K562 (cell line): Measurements from ENCODE around the gene ZMIZ1. TPM values are rescaled to one million over a fixed set of nuclear protein-coding genes. Genes with fewer than 3 reads are reported as not detected.

Experiments used
- ATAC-seq: fragments of 200-7000 bp; cut with Tn5 transposase; 3 replicates; pipeline ENCODE4 v1.9.1; 2020; ENCODE audit warnings: moderate library complexity
- BruUV-seq: library from RNA; stranded (reverse); fragments of 400-500 nt; replicated peaks from 2 replicates; lab custom pipeline; 2021; lab: Mats Ljungman, UMichigan
- CTCF ChIA-PET: fragments of 300-600 bp; formaldehyde crosslinking; extraction: SDS; loops from one replicate; lab custom pipeline; 2021; ENCODE audit warnings: low intra/inter-chr PET ratio; lab: Yijun Ruan, JAX
- POLR2A ChIA-PET: fragments of 300-600, 350-650 bp; sonication (Branson Sonifier 250); formaldehyde crosslinking; extraction: SDS; loops from one replicate; lab custom pipeline; 2021; ENCODE audit warnings: antibody characterized with exemption, inconsistent platforms; lab: Yijun Ruan, JAX
- DNase-seq, 4 experiments: peaks; one replicate each; pipeline versions ENCODE4 v3.0.0 to v3.0.0-alpha.2; 2011 to 2018; ENCODE audit warnings: low spot score in 3 of 4, mixed read lengths in 3 of 4; ENCODE audit errors: extremely low read depth in 1 of 4
- FAIRE-seq: peaks from 2 replicates; lab custom pipeline; 2011; peaks lifted over from hg19 to GRCh38; lab: Jason Lieb, UNC
- H2AFZ ChIP-seq: 2 replicates; pipeline ENCODE4 v1.6.0; 2011; ENCODE audit warnings: low read depth, low read length, control low read depth, inconsistent platforms
- H3K27ac ChIP-seq: fragments of 200-600 bp; 3 replicates; pipeline ENCODE4 v1.8.0; 2011; ENCODE audit warnings: low read depth, mild to moderate bottlenecking, control low read depth, inconsistent platforms, low read length, moderate library complexity, mixed read lengths; ENCODE audit errors: extremely low read depth
- H3K27me3 ChIP-seq, 2 experiments: fragments of 300-600 bp in 1 of 2; 2 replicates in 1 of 2; 3 replicates in 1 of 2; pipeline versions ENCODE4 v1.6.0 to v1.8.0; 2011; ENCODE audit warnings: inconsistent platforms in 2 of 2, low read length in 2 of 2, mild to moderate bottlenecking in 1 of 2, mixed read lengths in 1 of 2, moderate library complexity in 1 of 2; ENCODE audit not compliant: control insufficient read depth in 2 of 2, insufficient read depth in 2 of 2
- H3K36me3 ChIP-seq: fragments of 300-600 bp; 3 replicates; pipeline ENCODE4 v1.8.0; 2011; ENCODE audit warnings: mild to moderate bottlenecking, low read length, inconsistent platforms; ENCODE audit not compliant: control insufficient read depth, insufficient read depth
- H3K4me1 ChIP-seq, 2 experiments: fragments of 200-600 bp in 1 of 2; replicated peaks in 1 of 2; 2 replicates in 1 of 2; 3 replicates in 1 of 2; pipeline versions ENCODE4 v1.5.1 to v1.8.0; 2011; ENCODE audit warnings: inconsistent platforms in 2 of 2, low read length in 2 of 2, mild to moderate bottlenecking in 1 of 2, mixed read lengths in 1 of 2, moderate library complexity in 1 of 2; ENCODE audit not compliant: control insufficient read depth in 2 of 2, insufficient read depth in 2 of 2
- H3K4me2 ChIP-seq: 2 replicates; pipeline ENCODE4 v1.6.1; 2011; ENCODE audit warnings: low read length, control low read depth, inconsistent platforms, mixed read lengths; ENCODE audit not compliant: insufficient read depth
- H3K4me3 ChIP-seq: fragments of 200-600 bp; sonication (generic), shearing (Covaris generic); 2 replicates; pipeline ENCODE4 v1.5.1; 2016; ENCODE audit warnings: control low read depth, inconsistent platforms
- H3K79me2 ChIP-seq: fragments of 200-600 bp; 3 replicates; pipeline ENCODE4 v1.8.0; 2011; ENCODE audit warnings: low read length, inconsistent platforms; ENCODE audit not compliant: control insufficient read depth, insufficient read depth
- H3K9ac ChIP-seq, 2 experiments: 2 replicates each; pipeline versions ENCODE4 v1.6.0 to v1.6.1; 2011; ENCODE audit warnings: low read depth in 2 of 2, low read length in 2 of 2, control low read depth in 1 of 2, inconsistent platforms in 1 of 2, mild to moderate bottlenecking in 1 of 2, mixed read lengths in 1 of 2; ENCODE audit not compliant: insufficient read depth in 1 of 2
- H3K9me1 ChIP-seq: one replicate; pipeline ENCODE4 v1.6.0; 2011; ENCODE audit warnings: inconsistent platforms, mild to moderate bottlenecking, low read length, moderate library complexity; ENCODE audit not compliant: control insufficient read depth, insufficient read depth
- H3K9me3 ChIP-seq: replicated peaks from 2 replicates; pipeline ENCODE4 v1.5.1; 2011; ENCODE audit warnings: low read depth, low read length, inconsistent platforms; ENCODE audit not compliant: control insufficient read depth, insufficient read depth
- H4K20me1 ChIP-seq: replicated peaks from 2 replicates; pipeline ENCODE4 v1.6.1; 2011; ENCODE audit warnings: low read length, inconsistent platforms, mixed read lengths; ENCODE audit not compliant: control insufficient read depth, insufficient read depth
- CHD1 ChIP-seq: fragments of 200-600 bp; sonication (generic); IDR thresholded peaks from one replicate; pipeline ENCODE4 v1.6.1; 2012; ENCODE audit warnings: mild to moderate bottlenecking, moderate library complexity, low read length, inconsistent platforms
- POLR2G ChIP-seq: fragments of 200-400 bp; formaldehyde crosslinking; IDR thresholded peaks from 2 replicates; pipeline ENCODE4 v1.6.1; 2017; ENCODE audit warnings: low read depth, mild to moderate bottlenecking, antibody characterized with exemption, low read length, moderate library complexity
- RBM22 ChIP-seq: fragments of 200-400 bp; formaldehyde crosslinking; IDR thresholded peaks from 2 replicates; pipeline ENCODE4 v1.6.1; 2018; ENCODE audit warnings: low read length, low read depth; ENCODE audit not compliant: poor library complexity, severe bottlenecking
- RNF2 ChIP-seq: sonication (generic); IDR thresholded peaks from 2 replicates; pipeline ENCODE4 v1.6.1; 2016
- ZNF695 ChIP-seq: fragments of 450-650 bp; formaldehyde crosslinking; IDR thresholded peaks from 2 replicates; pipeline ENCODE4 v1.4.0; 2020; ENCODE audit warnings: mild to moderate bottlenecking, moderate library complexity
- WGBS: fragments of 100-300 bp; shearing (Covaris generic); methylation state at CpG from one replicate; pipeline ENCODE4 v1.1.6; 2016; ENCODE audit warnings: low coverage, mixed read lengths; ENCODE audit not compliant: insufficient coverage; ENCODE audit errors: missing lambda C conversion rate; 5-methylcytosine and 5-hydroxymethylcytosine counted together
- in situ Hi-C: fragments of 300-500 bp; cut with MboI; formaldehyde crosslinking; loops from 4 replicates; pipeline ENCODE4 v1.15.0; 2018; ENCODE audit warnings: inconsistent platforms, mixed read lengths
- intact Hi-C: fragments of 100-400 bp; cut with micrococcal nuclease; formaldehyde crosslinking; loops from 2 replicates; pipeline ENCODE4 v1.14.2; 2022
- polyA plus RNA-seq, 8 experiments: library from polyadenylated mRNA; depleted of rRNA in 4 of 8; stranded (reverse) in 5 of 8; unstranded in 3 of 8; fragments of >200 nt; fragmentation: Nextera tagmentation in 2 of 8; fragmentation: Illumina TruSeq in 1 of 8; extraction: Ambion mirVana in 2 of 8; extraction: Trizol in 1 of 8; gene quantifications; 2 replicates each; pipeline versions ENCODE4 v1.2.1 to v1.2.3, GENCODE V29; 2011 to 2014; ENCODE audit warnings: inconsistent platforms in 1 of 8, missing spikeins in 1 of 8
- total RNA-seq, 7 experiments: library from RNA; depleted of rRNA in 6 of 7; stranded (reverse); fragments of >200 nt in 6 of 7; fragmentation: Illumina TruSeq in 2 of 7; extraction: Trizol in 2 of 7; gene quantifications; 2 replicates each; pipeline versions ENCODE4 v1.2.1 to v1.2.3, GENCODE V29; 2011 to 2021; ENCODE audit warnings: low replicate concordance in 1 of 7
- TF ChIP-seq, protein P1 (sequence below): fragments of 450-650 bp; formaldehyde crosslinking; IDR thresholded peaks from 2 replicates; pipeline ENCODE4 v1.4.0; 2022; ENCODE audit warnings: missing genetic modification characterization
- TF ChIP-seq, protein P2 (sequence below): fragments of 250-450 bp; sonication (Bioruptor Pico); IDR thresholded peaks from 2 replicates; pipeline ENCODE4 v1.4.0; 2020; ENCODE audit warnings: mild to moderate bottlenecking, moderate library complexity

Gene ZMIZ1
- total and polyA plus RNA-seq, 9 of the 15 experiments (the other 6 are each of a cell fraction or from before 2014, with no cell fraction given): 1.0 to 37.3 (median 4.3) TPM

DNA sequence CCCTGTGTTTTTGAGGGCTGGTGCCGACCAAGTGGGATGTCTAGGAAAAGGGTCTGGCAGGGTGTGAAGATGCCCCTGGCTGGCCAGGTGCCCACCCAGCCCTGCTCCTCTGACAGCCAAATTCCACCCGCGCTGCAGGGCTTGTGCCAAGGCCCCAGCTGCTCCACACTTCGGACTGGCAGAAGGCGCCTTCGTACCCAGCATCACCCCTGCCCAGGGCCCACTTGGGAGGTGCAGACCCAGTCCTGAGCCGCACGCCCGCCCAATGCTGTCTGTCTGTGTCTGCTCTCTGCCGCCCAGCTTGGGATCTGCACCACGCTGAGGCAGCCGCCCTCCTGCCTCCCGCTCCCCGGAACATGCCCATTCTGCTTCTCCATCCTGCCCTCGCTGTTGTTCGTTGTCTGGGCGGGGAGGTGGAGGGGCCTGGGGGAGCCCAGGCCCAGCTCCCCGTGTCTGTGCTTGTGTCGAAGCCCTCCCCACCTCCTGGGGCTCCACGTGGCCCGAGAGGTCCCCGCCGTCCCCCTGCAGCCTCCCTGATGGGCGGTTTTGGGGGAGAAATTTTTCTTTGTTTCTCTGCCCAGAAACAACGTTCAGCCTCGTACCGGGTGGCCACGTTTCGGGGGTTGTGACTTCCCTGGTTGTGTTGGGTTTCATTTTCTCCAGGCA, 241.6 kb downstream of the ZMIZ1 start:
- H3K9me1 ChIP-seq: no peaks in the 10 kb centered on the region
- peaks cover 0 to 29% of the 10 kb centered on the region in 2 experiments; a peak in 1 of 5 replicates for H3K4me1 ChIP-seq
- no TSS peak for BruUV-seq
- H3K27me3 ChIP-seq: no peaks in the 10 kb centered on the region
- FAIRE-seq: no peak
- in situ Hi-C loops: no loop called here
- H3K4me3 ChIP-seq: no peak overlapping the region
- no peak overlapping the region for H2AFZ ChIP-seq
- H3K27ac ChIP-seq: no peak overlapping the region
- ATAC-seq: no peak
- intact Hi-C loops: no loop called here
- H3K9ac ChIP-seq: no peak overlapping the region
- ChIA-PET CTCF (no interaction called here), POLR2A (no interaction called here)
- H3K4me2 ChIP-seq: no peak overlapping the region
- TF ChIP-seq ZNF695 (CRISPR knock-in tag) (no peak), POLR2G (peak; percentile 31), CHD1 (no peak), RNF2 (no peak), RBM22 (peak; percentile 80)
- TF ChIP-seq, protein P1, sequence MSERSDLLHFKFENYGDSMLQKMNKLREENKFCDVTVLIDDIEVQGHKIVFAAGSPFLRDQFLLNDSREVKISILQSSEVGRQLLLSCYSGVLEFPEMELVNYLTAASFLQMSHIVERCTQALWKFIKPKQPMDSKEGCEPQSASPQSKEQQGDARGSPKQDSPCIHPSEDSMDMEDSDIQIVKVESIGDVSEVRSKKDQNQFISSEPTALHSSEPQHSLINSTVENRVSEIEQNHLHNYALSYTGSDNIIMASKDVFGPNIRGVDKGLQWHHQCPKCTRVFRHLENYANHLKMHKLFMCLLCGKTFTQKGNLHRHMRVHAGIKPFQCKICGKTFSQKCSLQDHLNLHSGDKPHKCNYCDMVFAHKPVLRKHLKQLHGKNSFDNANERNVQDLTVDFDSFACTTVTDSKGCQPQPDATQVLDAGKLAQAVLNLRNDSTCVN (CRISPR knock-in tag): no peak
- TF ChIP-seq, protein P2, sequence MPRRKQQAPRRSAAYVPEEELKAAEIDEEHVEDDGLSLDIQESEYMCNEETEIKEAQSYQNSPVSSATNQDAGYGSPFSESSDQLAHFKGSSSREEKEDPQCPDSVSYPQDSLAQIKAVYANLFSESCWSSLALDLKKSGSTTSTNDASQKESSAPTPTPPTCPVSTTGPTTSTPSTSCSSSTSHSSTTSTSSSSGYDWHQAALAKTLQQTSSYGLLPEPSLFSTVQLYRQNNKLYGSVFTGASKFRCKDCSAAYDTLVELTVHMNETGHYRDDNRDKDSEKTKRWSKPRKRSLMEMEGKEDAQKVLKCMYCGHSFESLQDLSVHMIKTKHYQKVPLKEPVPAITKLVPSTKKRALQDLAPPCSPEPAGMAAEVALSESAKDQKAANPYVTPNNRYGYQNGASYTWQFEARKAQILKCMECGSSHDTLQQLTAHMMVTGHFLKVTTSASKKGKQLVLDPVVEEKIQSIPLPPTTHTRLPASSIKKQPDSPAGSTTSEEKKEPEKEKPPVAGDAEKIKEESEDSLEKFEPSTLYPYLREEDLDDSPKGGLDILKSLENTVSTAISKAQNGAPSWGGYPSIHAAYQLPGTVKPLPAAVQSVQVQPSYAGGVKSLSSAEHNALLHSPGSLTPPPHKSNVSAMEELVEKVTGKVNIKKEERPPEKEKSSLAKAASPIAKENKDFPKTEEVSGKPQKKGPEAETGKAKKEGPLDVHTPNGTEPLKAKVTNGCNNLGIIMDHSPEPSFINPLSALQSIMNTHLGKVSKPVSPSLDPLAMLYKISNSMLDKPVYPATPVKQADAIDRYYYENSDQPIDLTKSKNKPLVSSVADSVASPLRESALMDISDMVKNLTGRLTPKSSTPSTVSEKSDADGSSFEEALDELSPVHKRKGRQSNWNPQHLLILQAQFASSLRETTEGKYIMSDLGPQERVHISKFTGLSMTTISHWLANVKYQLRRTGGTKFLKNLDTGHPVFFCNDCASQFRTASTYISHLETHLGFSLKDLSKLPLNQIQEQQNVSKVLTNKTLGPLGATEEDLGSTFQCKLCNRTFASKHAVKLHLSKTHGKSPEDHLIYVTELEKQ (CRISPR knock-in tag): no peak
- no peaks in the 10 kb centered on the region for H3K9me3 ChIP-seq
- peaks cover 53% of the 10 kb centered on the region; the same call in 2 of the 3 replicates for H3K36me3 ChIP-seq
- no peaks in the 10 kb centered on the region for H4K20me1 ChIP-seq
- H3K79me2 ChIP-seq: no peaks in the 10 kb centered on the region
- DNase-seq: no peak
- WGBS: 81% methylated on average over 29 of the region's 29 CpGs
